H54 (cell line): ENCODE measurements around the gene IQSEC2.
A peak's percentile ranks its signal among the peaks of the same experiment; 100 is the strongest.

Experiments used
- DNase-seq: peaks from one replicate; pipeline ENCODE4 v3.0.0; 2011; ENCODE audit warnings: low spot score, mixed read lengths; ENCODE audit not compliant: insufficient read length
- FAIRE-seq: peaks from 3 replicates; lab custom pipeline; 2011; peaks lifted over from hg19 to GRCh38; lab: Jason Lieb, UNC
- POLR2A ChIP-seq: IDR thresholded peaks from 2 replicates; pipeline ENCODE4 v1.6.1; 2011; ENCODE audit warnings: low read depth, mild to moderate bottlenecking, low read length

The IQSEC2 gene

DNA sequence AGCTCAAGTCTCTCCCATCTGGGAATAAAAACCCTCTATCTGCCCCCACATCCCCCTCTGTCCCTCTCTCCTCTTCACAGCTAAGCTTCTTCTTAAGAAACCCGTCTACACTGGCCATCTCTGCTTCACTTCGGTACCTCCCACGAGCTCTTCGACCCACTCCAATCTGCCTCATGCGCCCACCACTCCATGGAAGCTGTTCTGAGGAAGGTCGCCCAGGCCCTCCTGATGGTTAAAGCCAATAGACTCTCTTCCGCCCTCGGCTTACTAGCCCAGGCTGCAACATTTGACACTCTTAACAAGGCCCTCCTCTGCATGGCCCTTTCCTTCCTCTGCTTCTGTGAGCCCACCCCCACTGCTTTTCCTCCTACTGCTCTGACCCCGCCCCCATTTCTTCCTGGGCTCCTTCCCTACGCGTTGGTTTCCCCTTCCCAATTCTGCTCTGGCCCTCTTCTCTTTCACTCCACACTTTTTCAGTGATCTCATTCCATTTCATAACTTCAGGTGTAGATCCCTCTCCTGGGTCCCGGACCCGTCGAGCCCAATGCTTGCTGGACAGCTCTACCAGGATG lies 11.8 kb downstream of the IQSEC2 start:
- FAIRE-seq = no peak
- no peak for TF ChIP-seq POLR2A
- no peak for DNase-seq

DNA sequence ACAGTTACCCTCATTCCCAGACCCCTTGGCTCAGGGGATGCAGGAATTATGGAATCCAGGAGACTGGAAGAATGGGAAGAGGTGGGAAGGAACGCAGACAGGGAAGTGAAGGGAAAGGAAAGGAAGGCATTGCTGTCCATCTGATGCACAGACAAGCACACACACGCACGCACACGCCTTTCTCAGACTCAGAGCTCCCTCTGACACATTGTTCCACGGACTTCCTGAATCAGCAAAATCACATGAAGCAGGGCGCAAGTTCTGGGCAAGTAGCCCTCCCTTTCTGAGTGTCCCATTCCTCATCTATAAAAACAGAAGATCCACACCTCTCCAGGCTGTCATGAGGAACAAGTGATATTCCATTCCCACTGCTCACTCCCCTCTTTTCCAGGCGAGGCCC lies 13.2 kb downstream of the IQSEC2 start:
- TF ChIP-seq POLR2A = no peak
- FAIRE-seq (no peak), DNase-seq (no peak)

DNA sequence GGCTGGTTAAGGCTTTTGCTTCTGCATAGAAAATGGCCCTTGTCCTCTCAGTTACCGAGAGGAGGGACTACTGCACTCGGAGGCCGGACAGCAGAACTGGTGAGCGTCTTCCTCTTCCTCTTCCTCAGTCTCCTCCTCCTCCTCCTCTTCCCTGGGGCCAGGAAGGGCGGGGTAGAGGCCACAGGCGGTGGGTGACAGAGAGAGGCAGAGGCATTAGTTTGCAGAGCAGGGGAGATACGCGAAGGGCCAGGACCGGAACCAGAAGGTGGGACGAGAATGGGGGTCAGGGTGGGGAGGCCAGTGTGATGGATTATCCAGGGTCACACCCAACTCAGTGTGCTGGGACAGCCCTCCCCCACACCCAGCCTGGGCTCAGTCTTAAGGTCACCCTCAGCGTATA lies 14.5 kb downstream of the IQSEC2 start:
- no peak for TF ChIP-seq POLR2A
- FAIRE-seq (no peak), DNase-seq (no peak)

GRCh38 chrX:53265771-53266574 lies 15.4 kb downstream of the IQSEC2 start:
- FAIRE-seq (no peak), DNase-seq (no peak)
- no peak for TF ChIP-seq POLR2A

- DNase-seq = peak; percentile 28
- no peak for TF ChIP-seq POLR2A
- FAIRE-seq = no peak
These were observed 17.7 kb downstream of the IQSEC2 start for GRCh38 chrX:53263597-53264094.

DNA sequence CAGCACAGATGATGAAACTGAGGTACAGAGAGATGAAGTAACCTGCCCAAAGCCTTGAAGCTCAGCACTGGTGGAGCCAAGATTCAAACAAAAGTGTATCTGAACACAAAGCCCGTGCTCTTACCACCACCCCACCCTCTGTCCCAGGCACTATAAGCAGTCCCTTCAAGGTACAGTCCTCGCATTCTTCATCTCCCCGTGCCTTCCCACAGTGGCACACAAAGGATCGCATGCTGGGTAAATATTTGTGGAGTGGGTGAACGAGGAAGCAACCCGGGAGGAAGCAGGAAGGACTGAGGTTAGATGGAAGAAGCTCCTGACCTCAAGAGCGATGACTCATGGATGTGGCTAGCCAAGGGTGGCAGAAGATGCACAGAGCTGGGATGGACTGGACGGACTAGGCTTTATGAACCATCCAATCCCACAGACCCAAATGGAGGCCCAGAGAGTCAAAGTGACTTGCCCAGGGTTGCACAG lies 18.4 kb downstream of the IQSEC2 start:
- FAIRE-seq = no peak
- TF ChIP-seq POLR2A = no peak
- peak; percentile 18 for DNase-seq

- FAIRE-seq = no peak
- DNase-seq = no peak
- no peak for TF ChIP-seq POLR2A
These were observed 19.0 kb downstream of the IQSEC2 start for GRCh38 chrX:53262189-53262917.

- FAIRE-seq (no peak), DNase-seq (no peak)
- TF ChIP-seq POLR2A = no peak
These were observed 19.9 kb downstream of the IQSEC2 start for GRCh38 chrX:53261355-53261972.

DNA sequence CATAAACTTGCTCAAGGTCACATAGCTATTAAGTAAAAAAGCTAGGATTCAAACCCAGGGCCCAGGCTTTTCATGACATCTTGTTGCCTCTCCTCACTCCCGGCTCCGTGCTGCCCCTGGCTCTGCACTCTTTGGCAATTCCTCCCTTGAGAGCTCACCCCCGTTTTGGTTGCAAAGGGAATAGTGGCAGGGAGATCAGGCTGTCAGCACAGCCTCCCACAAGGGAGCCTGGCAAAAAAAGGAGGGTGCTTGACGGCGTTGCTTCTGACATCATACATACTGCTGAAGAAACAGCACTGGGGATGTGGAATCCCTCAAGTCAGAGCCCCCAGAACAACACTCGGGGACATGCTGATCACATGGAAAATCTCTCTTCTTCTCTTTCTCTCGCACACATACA lies 20.5 kb downstream of the IQSEC2 start:
- FAIRE-seq (no peak), DNase-seq (no peak)
- TF ChIP-seq POLR2A = no peak

- DNase-seq = no peak
- no peak for FAIRE-seq
- TF ChIP-seq POLR2A = no peak
These were observed 23.5 kb downstream of the IQSEC2 start for GRCh38 chrX:53257670-53258423.

- no peak for TF ChIP-seq POLR2A
- DNase-seq = no peak
- FAIRE-seq = no peak
These were observed 24.2 kb downstream of the IQSEC2 start for GRCh38 chrX:53257166-53257565.

- no peak for TF ChIP-seq POLR2A
- DNase-seq = no peak
- FAIRE-seq = no peak
These were observed 24.8 kb downstream of the IQSEC2 start for GRCh38 chrX:53256446-53257041.
